ENCODE results near the gene KSR1. TPM values are rescaled to one million over a fixed set of nuclear protein-coding genes. Genes with fewer than 3 reads are reported as not detected.

The KSR1 gene
- total RNA-seq, 1 experiment from 2014 or later: 21.7 TPM

- H3K4me1 ChIP-seq (ENCODE audit: control insufficient read depth, insufficient read depth, low read length): no peaks in the 10 kb centered on the region
- no peak for DNase-seq (ENCODE audit: low read depth, low spot score)
- H3K4me3 ChIP-seq (ENCODE audit: low read depth in 2 of 2, low read length in 2 of 2): no peak overlapping the region
- H3K27ac ChIP-seq (ENCODE audit: low read length): no peak overlapping the region
- no TSS peak for BruUV-seq (replicated peaks)
- no peaks in the 10 kb centered on the region for H3K36me3 ChIP-seq (ENCODE audit: control insufficient read depth, insufficient read depth, low read length)
- no peak for ATAC-seq
- in situ Hi-C loops (cut with HindIII; ENCODE audit: low pct_unique_long_range_greater_than_20kb, low sequenced_read_pairs) (no loop called here), intact Hi-C loops (cut with micrococcal nuclease; ENCODE audit: unreplicated experiment) (no loop called here)
- no peaks in the 10 kb centered on the region for H3K9me3 ChIP-seq (ENCODE audit: control insufficient read depth, insufficient read depth, low read depth, low read length)
- CTCF ChIA-PET: no interaction called here
- POLR2A ChIA-PET: no interaction called here
- no peaks in the 10 kb centered on the region for H3K27me3 ChIP-seq (ENCODE audit: control insufficient read depth, insufficient read depth, low read length)
- TF ChIP-seq POLR2AphosphoS5 (IDR thresholded peaks at IDR 0.05; ENCODE audit: low read depth, low read length): no peak
- TF ChIP-seq SIN3A (IDR thresholded peaks at IDR 0.05; ENCODE audit: borderline replicate concordance, insufficient read depth, low read depth, low read length): no peak
- TF ChIP-seq TCF7L2 (IDR thresholded peaks at IDR 0.05; ENCODE audit: low read depth, low read length): no peak
- no peak for TF ChIP-seq CTCF (IDR thresholded peaks at IDR 0.05)
- no peak for TF ChIP-seq REST (IDR thresholded peaks at IDR 0.05; ENCODE audit: insufficient read depth in 1 of 2, low read depth in 2 of 2, low read length in 1 of 2)
Measured at GRCh38 chr17:27451906-27452305, 4.3 kb upstream of the KSR1 start.

- Histone ChIP-seq H3K27ac (ENCODE audit: low read length) (no peak overlapping the region), H3K4me1 (ENCODE audit: control insufficient read depth, insufficient read depth, low read length) (peaks cover 6% of the 10 kb centered on the region), H3K4me3 (ENCODE audit: low read depth in 2 of 2, low read length in 2 of 2) (no peak overlapping the region), H3K27me3 (ENCODE audit: control insufficient read depth, insufficient read depth, low read length) (no peaks in the 10 kb centered on the region), H3K9me3 (ENCODE audit: control insufficient read depth, insufficient read depth, low read depth, low read length) (no peaks in the 10 kb centered on the region), H3K36me3 (ENCODE audit: control insufficient read depth, insufficient read depth, low read length) (no peaks in the 10 kb centered on the region)
- CTCF ChIA-PET: no interaction called here
- in situ Hi-C loops (cut with HindIII; ENCODE audit: low pct_unique_long_range_greater_than_20kb, low sequenced_read_pairs) (no loop called here), intact Hi-C loops (cut with micrococcal nuclease; ENCODE audit: unreplicated experiment) (no loop called here)
- ATAC-seq (no peak), DNase-seq (ENCODE audit: low read depth, low spot score) (no peak)
- BruUV-seq (replicated peaks): no TSS peak
- TF ChIP-seq TCF7L2 (IDR thresholded peaks at IDR 0.05; ENCODE audit: low read depth, low read length) (no peak), CTCF (IDR thresholded peaks at IDR 0.05) (no peak), REST (IDR thresholded peaks at IDR 0.05; ENCODE audit: insufficient read depth in 1 of 2, low read depth in 2 of 2, low read length in 1 of 2) (no peak), POLR2AphosphoS5 (IDR thresholded peaks at IDR 0.05; ENCODE audit: low read depth, low read length) (no peak), SIN3A (IDR thresholded peaks at IDR 0.05; ENCODE audit: borderline replicate concordance, insufficient read depth, low read depth, low read length) (no peak)
- POLR2A ChIA-PET: no interaction called here
Measured at GRCh38 chr17:27452828-27453227, 3.4 kb upstream of the KSR1 start.

Data from Panc1 (cell line).